ENCODE results near the gene TAF3.

Gene TAF3

GRCh38 chr10:7787857-7788638, 30.3 kb upstream of the TAF3 start, which contains the start of the genes ATP5F1C and KIN:
TSS of gene ATP5F1C (plus strand) at chr10:7788177. CDS start at chr10:7788208, 31 bp downstream.
TSS of gene KIN (minus strand) at chr10:7787993. CDS start at chr10:7787933, 60 bp downstream.
- TF ChIP-seq CTCF (IDR thresholded peaks at IDR 0.05; ENCODE audit: low read depth, low read length): no peak
- H3K4me3 ChIP-seq (ENCODE audit: low read depth, low read length): peak within 1 kb of the TSS; percentile 97

- peak overlapping the region; percentile 97 for H3K4me3 ChIP-seq (ENCODE audit: low read depth, low read length)
- no peak for TF ChIP-seq CTCF (IDR thresholded peaks at IDR 0.05; ENCODE audit: low read depth, low read length)
These were observed 29.5 kb upstream of the TAF3 start for GRCh38 chr10:7788639-7789286.

GRCh38 chr10:7789390-7789789, 28.9 kb upstream of the TAF3 start:
- H3K4me3 ChIP-seq (ENCODE audit: low read depth, low read length): peak overlapping the region; percentile 97
- TF ChIP-seq CTCF (IDR thresholded peaks at IDR 0.05; ENCODE audit: low read depth, low read length): no peak

- H3K4me3 ChIP-seq (ENCODE audit: low read depth, low read length): no peak overlapping the region
- TF ChIP-seq CTCF (IDR thresholded peaks at IDR 0.05; ENCODE audit: low read depth, low read length): no peak
These were observed 25.8 kb upstream of the TAF3 start for GRCh38 chr10:7792541-7792940.

GRCh38 chr10:7794251-7795026, 23.9 kb upstream of the TAF3 start:
- no peak overlapping the region for H3K4me3 ChIP-seq (ENCODE audit: low read depth, low read length)
- TF ChIP-seq CTCF (IDR thresholded peaks at IDR 0.05; ENCODE audit: low read depth, low read length): no peak

- H3K4me3 ChIP-seq (ENCODE audit: low read depth, low read length): no peak overlapping the region
- TF ChIP-seq CTCF (IDR thresholded peaks at IDR 0.05; ENCODE audit: low read depth, low read length): no peak
These were observed 22.7 kb upstream of the TAF3 start for GRCh38 chr10:7795605-7796004.
